Head of caudate nucleus (tissue), 42 donors: ENCODE measurements around the gene MACF1.

Experiments used
- DNase-seq, 42 donors: peaks; one replicate each; pipeline versions ENCODE4 v3.0.0 to v3.0.0-alpha.2; 2020 to 2021; ENCODE audit warnings: mixed read lengths in 7 of 42
- intact Hi-C: fragments of 100-400 bp; cut with DNase I; formaldehyde crosslinking; loops from one replicate; pipeline ENCODE4 v1.15.0; 2022

MACF1 gene

GRCh38 chr1:39396671-39397070, 192.2 kb downstream of the MACF1 start:
- DNase-seq = no peak
- intact Hi-C loops = no loop called here

- intact Hi-C loops = no loop called here
- DNase-seq = no peak
Measured at GRCh38 chr1:39397487-39397886, 193.0 kb downstream of the MACF1 start.

GRCh38 chr1:39398278-39399021, 194.0 kb downstream of the MACF1 start:
- DNase-seq = peak in 14 of 42 donors; percentile 27 to 70 (median 45)
- intact Hi-C loops = no loop called here

GRCh38 chr1:39401106-39401505, 196.6 kb downstream of the MACF1 start:
- DNase-seq = no peak
- intact Hi-C loops = no loop called here

GRCh38 chr1:39404876-39405275, 200.4 kb downstream of the MACF1 start:
- intact Hi-C loops = no loop called here
- DNase-seq = no peak

- intact Hi-C loops = no loop called here
Measured at GRCh38 chr1:39405358-39405757, 200.9 kb downstream of the MACF1 start.

GRCh38 chr1:39406533-39407450, 202.3 kb downstream of the MACF1 start:
- intact Hi-C loops = no loop called here

More at GRCh38 chr1:39405358-39405757, 200.9 kb downstream of the MACF1 start:
- no peak for DNase-seq

GRCh38 chr1:39407510-39407895, 203.0 kb downstream of the MACF1 start:
- no peak for DNase-seq
- intact Hi-C loops = no loop called here

More at GRCh38 chr1:39406533-39407450, 202.3 kb downstream of the MACF1 start:
- no peak for DNase-seq

- intact Hi-C loops = no loop called here
- no peak for DNase-seq
Measured at GRCh38 chr1:39407896-39408640, 203.6 kb downstream of the MACF1 start.

GRCh38 chr1:39408641-39409054, 204.2 kb downstream of the MACF1 start:
- intact Hi-C loops = no loop called here
- peak; percentile 87 to 98 (median 94) for DNase-seq

GRCh38 chr1:39409055-39409816, 204.7 kb downstream of the MACF1 start:
- intact Hi-C loops = no loop called here
- peak in 36 of 42 donors; percentile 18 to 76 (median 51) for DNase-seq

GRCh38 chr1:39410915-39411436, 206.5 kb downstream of the MACF1 start:
- peak; percentile 54 to 89 (median 76) for DNase-seq
- intact Hi-C loops = no loop called here

- DNase-seq = no peak
- intact Hi-C loops = no loop called here
Measured at GRCh38 chr1:39411526-39412478, 207.3 kb downstream of the MACF1 start.

- intact Hi-C loops = no loop called here
Measured at GRCh38 chr1:39412892-39413291, 208.4 kb downstream of the MACF1 start.

GRCh38 chr1:39413902-39414528, 209.5 kb downstream of the MACF1 start:
- no peak for DNase-seq

More at GRCh38 chr1:39412892-39413291, 208.4 kb downstream of the MACF1 start:
- DNase-seq = no peak

GRCh38 chr1:39415553-39415952, 211.1 kb downstream of the MACF1 start:
- DNase-seq = no peak
- intact Hi-C loops = no loop called here

More at GRCh38 chr1:39413902-39414528, 209.5 kb downstream of the MACF1 start:
- intact Hi-C loops = no loop called here

- DNase-seq = no peak
- intact Hi-C loops = no loop called here
Measured at GRCh38 chr1:39416609-39417008, 212.1 kb downstream of the MACF1 start.
